IMR-90 (cell line): Measurements from ENCODE around the gene LTBP1. TPM values are rescaled to one million over a fixed set of nuclear protein-coding genes. Genes with fewer than 3 reads are reported as not detected.
A peak's percentile ranks its signal among the peaks of the same experiment; 100 is the strongest.
"Not testable (repeated sequence)": the region's sequence is repeated elsewhere in the genome, so short reads cannot be mapped to it uniquely, and the experiment has no call there.

Source experiments
- ATAC-seq: fragments of 200-7000 bp; cut with Tn5 transposase; 2 replicates; pipeline ENCODE4 v1.9.1; 2020; ENCODE audit warnings: low read depth, mild to moderate bottlenecking, moderate library complexity
- BruUV-seq: library from RNA; stranded (reverse); fragments of 400-500 nt; replicated peaks from 2 replicates; lab custom pipeline; 2021; lab: Mats Ljungman, UMichigan
- CTCF ChIA-PET: fragments of 300-600 bp; formaldehyde crosslinking; extraction: SDS; loops from one replicate; lab custom pipeline; 2021; ENCODE audit warnings: antibody characterized with exemption; lab: Yijun Ruan, JAX
- POLR2A ChIA-PET: fragments of 300-600 bp; sonication (Branson Sonifier 250); formaldehyde crosslinking; loops from one replicate; lab custom pipeline; 2022; ENCODE audit warnings: antibody characterized with exemption; ENCODE audit not compliant: unreplicated experiment; lab: Charles Lee
- DNase-seq: peaks from one replicate; pipeline ENCODE4 v3.0.0; 2013
- H2AFZ ChIP-seq: replicated peaks from 2 replicates; pipeline ENCODE3; 2013; ENCODE audit warnings: low read length, mild to moderate bottlenecking; ENCODE audit not compliant: poor library complexity
- H2AK5ac ChIP-seq: 2 replicates; pipeline ENCODE4 v1.6.1; 2013; ENCODE audit warnings: low read depth, low read length, inconsistent platforms
- H2AK9ac ChIP-seq: replicated peaks from 2 replicates; pipeline ENCODE3; 2013; ENCODE audit warnings: mild to moderate bottlenecking, low read depth, low read length, moderate library complexity; ENCODE audit not compliant: poor library complexity
- H2BK120ac ChIP-seq: 2 replicates; pipeline ENCODE4 v1.6.1; 2013; ENCODE audit warnings: low read depth, low read length, inconsistent platforms
- H2BK15ac ChIP-seq: 3 replicates; pipeline ENCODE4 v1.6.1; 2013; ENCODE audit warnings: low read depth, low read length, inconsistent platforms
- H2BK20ac ChIP-seq: 2 replicates; pipeline ENCODE4 v1.6.1; 2013; ENCODE audit warnings: low read depth, mild to moderate bottlenecking, inconsistent platforms, low read length, moderate library complexity
- H2BK5ac ChIP-seq: 2 replicates; pipeline ENCODE4 v1.6.1; 2013; ENCODE audit warnings: mild to moderate bottlenecking, low read depth, low read length, inconsistent platforms; ENCODE audit not compliant: poor library complexity, severe bottlenecking
- H3K14ac ChIP-seq: replicated peaks from 2 replicates; pipeline ENCODE4 v1.6.1; 2013; ENCODE audit warnings: low read depth, low read length, inconsistent platforms
- H3K18ac ChIP-seq: 2 replicates; pipeline ENCODE4 v1.6.1; 2013; ENCODE audit warnings: low read depth, low read length, control low read depth
- H3K23ac ChIP-seq: 2 replicates; pipeline ENCODE4 v1.6.1; 2013; ENCODE audit warnings: low read depth, low read length, inconsistent platforms
- H3K27ac ChIP-seq: 2 replicates; pipeline ENCODE4 v1.5.1; 2013; ENCODE audit warnings: mild to moderate bottlenecking, control low read depth, low read length; ENCODE audit not compliant: insufficient read depth
- H3K27me3 ChIP-seq: 2 replicates; pipeline ENCODE4 v1.6.1; 2013; ENCODE audit warnings: low read length; ENCODE audit not compliant: control insufficient read depth, insufficient read depth
- H3K36me3 ChIP-seq: 2 replicates; pipeline ENCODE4 v1.6.1; 2013; ENCODE audit warnings: low read length, mixed read lengths; ENCODE audit not compliant: control insufficient read depth, insufficient read depth
- H3K4ac ChIP-seq: 2 replicates; pipeline ENCODE4 v1.6.1; 2013; ENCODE audit warnings: low read depth, low read length, inconsistent platforms
- H3K4me1 ChIP-seq: 2 replicates; pipeline ENCODE4 v1.6.1; 2013; ENCODE audit warnings: low read length, mixed read lengths; ENCODE audit not compliant: control insufficient read depth, insufficient read depth
- H3K4me2 ChIP-seq: 2 replicates; pipeline ENCODE4 v1.6.1; 2013; ENCODE audit warnings: low read depth, mild to moderate bottlenecking, control low read depth, low read length, moderate library complexity
- H3K4me3 ChIP-seq: 2 replicates; pipeline ENCODE4 v1.5.1; 2013; ENCODE audit warnings: low read depth, mild to moderate bottlenecking, control low read depth, low read length, moderate library complexity; ENCODE audit not compliant: insufficient read depth
- H3K56ac ChIP-seq: 2 replicates; pipeline ENCODE4 v1.6.1; 2013; ENCODE audit warnings: low read length, inconsistent platforms; ENCODE audit not compliant: insufficient read depth; ENCODE audit errors: extremely low read depth
- H3K79me1 ChIP-seq, 2 experiments: 2 replicates each; pipeline ENCODE4 v1.6.1; 2013; ENCODE audit warnings: low read length in 2 of 2, inconsistent platforms in 1 of 2, low read depth in 1 of 2
- H3K9ac ChIP-seq: 2 replicates; pipeline ENCODE4 v1.6.1; 2013; ENCODE audit warnings: low read depth, low read length, control low read depth
- H3K9me1 ChIP-seq: 2 replicates; pipeline ENCODE4 v1.6.1; 2013; ENCODE audit warnings: low read length, inconsistent platforms; ENCODE audit not compliant: insufficient read depth
- H3K9me3 ChIP-seq: 2 replicates; pipeline ENCODE4 v1.6.1; 2013; ENCODE audit warnings: low read length; ENCODE audit not compliant: control insufficient read depth, insufficient read depth
- H4K20me1 ChIP-seq: 2 replicates; pipeline ENCODE4 v1.6.1; 2013; ENCODE audit warnings: low read length, inconsistent platforms; ENCODE audit not compliant: insufficient read depth
- H4K5ac ChIP-seq: 2 replicates; pipeline ENCODE4 v1.6.1; 2013; ENCODE audit warnings: mild to moderate bottlenecking, low read depth, low read length, control low read depth
- H4K8ac ChIP-seq, 2 experiments: 2 replicates each; pipeline ENCODE4 v1.6.1; 2013; ENCODE audit warnings: low read depth in 2 of 2, low read length in 2 of 2, control low read depth in 1 of 2, inconsistent platforms in 1 of 2
- H4K91ac ChIP-seq: 2 replicates; pipeline ENCODE4 v1.6.1; 2013; ENCODE audit warnings: low read depth, low read length, inconsistent platforms; ENCODE audit not compliant: insufficient read depth
- WGBS, 2 experiments: methylation state at CpG; one replicate each; pipeline versions ENCODE4 v1.1.5 to v1.1.7; 2013; ENCODE audit warnings: missing lambda C conversion rate in 2 of 2; ENCODE audit not compliant: insufficient read length in 1 of 2; ENCODE audit errors: extremely low coverage in 2 of 2; 5-methylcytosine and 5-hydroxymethylcytosine counted together
- dilution Hi-C: fragments of 300-500 bp; cut with HindIII; formaldehyde crosslinking; loops from one replicate; pipeline ENCODE4 v1.14.3; 2018; ENCODE audit warnings: low sequenced_read_pairs; ENCODE audit not compliant: unreplicated experiment
- in situ Hi-C: fragments of 300-500 bp; cut with MboI; formaldehyde crosslinking; loops from 3 replicates; pipeline ENCODE4 v1.14.3; 2019; ENCODE audit warnings: low sequenced_read_pairs, inconsistent platforms, mixed read lengths
- intact Hi-C: fragments of 100-400 bp; cut with micrococcal nuclease; formaldehyde crosslinking; loops from 2 replicates; pipeline ENCODE4 v1.10.0; 2022
- polyA plus RNA-seq, 3 experiments: library from polyadenylated mRNA; depleted of rRNA; stranded (reverse); fragments of >200 nt; gene quantifications; 2 replicates each; pipeline ENCODE4 v1.2.3, GENCODE V29; 2012; ENCODE audit warnings: low replicate concordance in 1 of 3
- total RNA-seq: library from RNA; depleted of rRNA; stranded (reverse); fragments of >200 nt; gene quantifications from 2 replicates; pipeline ENCODE4 v1.2.3, GENCODE V29; 2012

LTBP1 gene
- total and polyA plus RNA-seq, 2 of the 4 experiments (the other 2 are of a cell fraction): 235 to 326 TPM

DNA sequence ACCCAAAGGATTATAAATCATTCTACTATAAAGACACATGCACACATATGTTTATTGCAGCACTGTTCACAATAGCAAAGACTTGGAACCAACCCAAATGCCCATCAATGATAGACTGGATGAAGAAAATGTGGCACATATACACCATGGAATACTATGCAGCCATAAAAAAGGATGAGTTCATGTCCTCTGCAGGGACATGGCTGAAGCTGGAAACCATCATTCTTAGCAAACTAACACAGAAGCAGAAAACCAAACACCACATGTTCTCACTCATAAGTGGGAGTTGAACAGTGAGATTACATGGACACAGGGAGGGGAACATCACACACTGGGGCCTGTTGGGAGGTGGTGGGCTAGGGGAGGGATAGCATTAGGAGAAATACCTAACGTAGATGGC, 288.8 kb downstream of the LTBP1 start:
- POLR2A ChIA-PET, H3K9me3 ChIP-seq, H3K36me3 ChIP-seq, H3K23ac ChIP-seq, H3K18ac ChIP-seq, H3K4me2 ChIP-seq, H3K9ac ChIP-seq, H4K5ac ChIP-seq, H2BK15ac ChIP-seq, H2BK120ac ChIP-seq, H4K8ac ChIP-seq, H2AK5ac ChIP-seq, in situ Hi-C loops, H3K4me3 ChIP-seq, H2AFZ ChIP-seq, H3K27ac ChIP-seq, H3K27me3 ChIP-seq, H4K91ac ChIP-seq, BruUV-seq, dilution Hi-C loops, ATAC-seq, H4K20me1 ChIP-seq, H2AK9ac ChIP-seq, intact Hi-C loops, H3K9me1 ChIP-seq, DNase-seq, CTCF ChIA-PET, H2BK20ac ChIP-seq, H3K56ac ChIP-seq, H3K4me1 ChIP-seq, H3K14ac ChIP-seq, H3K4ac ChIP-seq: not testable (repeated sequence)
- Histone ChIP-seq H2BK5ac (peak overlapping the region; percentile 59), H3K79me1 (peaks cover 16 to 38% of the 10 kb centered on the region in 2 experiments)
- WGBS, 2 experiments: no CpG with 5 or more reads among the region's 1 CpG
